Subcutaneous adipose tissue (tissue), 4 donors: ENCODE measurements around the gene CFD. TPM values are rescaled to one million over a fixed set of nuclear protein-coding genes. Genes with fewer than 3 reads are reported as not detected.

ENCODE experiments used
- CTCF ChIP-seq: fragments of 450-650 bp; IDR thresholded peaks from one replicate; pipeline ENCODE4 v1.5.1; 2016; ENCODE audit warnings: low read depth, mild to moderate bottlenecking, control low read depth, antibody characterized with exemption, moderate library complexity
- total RNA-seq, 4 donors: library from RNA; depleted of rRNA; stranded (reverse); fragments of >200 nt; gene quantifications; one replicate each; pipeline ENCODE4 v1.1.0, GENCODE V29; 2016

The CFD gene
- total RNA-seq, 4 donors from 2014 or later: 1,847 to 6,869 (median 2,488) TPM

GRCh38 chr19:813219-814151 lies 46.0 kb upstream of the CFD start:
- no peak for TF ChIP-seq CTCF

GRCh38 chr19:814152-815078 lies 45.0 kb upstream of the CFD start:
- no peak for TF ChIP-seq CTCF

- no peak for TF ChIP-seq CTCF
These were observed 44.2 kb upstream of the CFD start for GRCh38 chr19:815079-815774.

GRCh38 chr19:815775-816499 lies 43.5 kb upstream of the CFD start:
- TF ChIP-seq CTCF: no peak

GRCh38 chr19:816500-816857 lies 43.0 kb upstream of the CFD start:
- TF ChIP-seq CTCF: no peak

- no peak for TF ChIP-seq CTCF
These were observed 38.1 kb upstream of the CFD start for GRCh38 chr19:821231-821824.
